HCT116 (cell line): ENCODE results near the gene LRIG1. TPM values are rescaled to one million over a fixed set of nuclear protein-coding genes. Genes with fewer than 3 reads are reported as not detected.

Experiments used
- ATAC-seq: fragments of 200-7000 bp; cut with Tn5 transposase; 2 replicates; pipeline ENCODE4 v1.9.1; 2020; ENCODE audit warnings: mild to moderate bottlenecking, moderate library complexity
- BruUV-seq: library from RNA; stranded (reverse); fragments of 400-500 nt; replicated peaks from 2 replicates; lab custom pipeline; 2021; lab: Mats Ljungman, UMichigan
- CTCF ChIA-PET: fragments of 300-600 bp; sonication (Branson Sonifier 250); formaldehyde crosslinking; loops from one replicate; lab custom pipeline; 2021; ENCODE audit warnings: antibody characterized with exemption; lab: Charles Lee
- POLR2A ChIA-PET: fragments of 300-600, 350-600 bp; sonication (Branson Sonifier 250); formaldehyde crosslinking; loops from one replicate; lab custom pipeline; 2021; ENCODE audit warnings: antibody characterized with exemption; lab: Charles Lee
- RAD21 ChIA-PET, 2 experiments: fragments of 300-600 bp; sonication (Branson Sonifier 250); formaldehyde crosslinking; loops; one replicate each; lab custom pipeline; 2023; ENCODE audit warnings: low total read pairs in 2 of 2; ENCODE audit not compliant: uncharacterized antibody in 2 of 2, unreplicated experiment in 2 of 2, low non-redundant PET in 1 of 2; lab: Charles Lee
- DNase-seq: peaks from one replicate; pipeline ENCODE4 v3.0.0-alpha.2; 2010; ENCODE audit warnings: low read depth, low spot score
- H2AFZ ChIP-seq: fragments of 200-600 bp; shearing (Covaris generic), sonication (generic); 2 replicates; pipeline ENCODE4 v1.6.1; 2017; ENCODE audit warnings: low read depth, mixed run types, mixed read lengths, antibody characterized with exemption, low read length; ENCODE audit not compliant: poor library complexity, severe bottlenecking
- H3K27ac ChIP-seq: 2 replicates; pipeline ENCODE4 v1.5.1; 2012; ENCODE audit warnings: low read depth, low read length
- H3K27me3 ChIP-seq: fragments of 200-600 bp; sonication (generic); 2 replicates; pipeline ENCODE4 v1.6.1; 2016; ENCODE audit warnings: mixed run types, low read length, mixed read lengths; ENCODE audit not compliant: insufficient read depth
- H3K36me3 ChIP-seq, 2 experiments: fragments of 200-500 bp in 1 of 2; fragments of 200-600 bp in 1 of 2; sonication (Bioruptor generic) in 1 of 2; sonication (generic) in 1 of 2; 2 replicates each; pipeline versions ENCODE4 v1.5.1 to v1.6.1; 2014 to 2016; ENCODE audit warnings: low read length in 2 of 2, inconsistent platforms in 1 of 2, mixed read lengths in 1 of 2, mixed run types in 1 of 2; ENCODE audit not compliant: insufficient read depth in 2 of 2, control insufficient read depth in 1 of 2
- H3K4me1 ChIP-seq, 2 experiments: fragments of 200-600 bp in 1 of 2; sonication (generic) in 1 of 2; 2 replicates each; pipeline versions ENCODE4 v1.5.1 to v1.6.1; 2012 to 2017; ENCODE audit warnings: low read length in 2 of 2, inconsistent platforms in 1 of 2, mild to moderate bottlenecking in 1 of 2, mixed read lengths in 1 of 2, mixed run types in 1 of 2, moderate library complexity in 1 of 2; ENCODE audit not compliant: insufficient read depth in 2 of 2, control insufficient read depth in 1 of 2
- H3K4me2 ChIP-seq: fragments of 200-600 bp; sonication (generic); 2 replicates; pipeline ENCODE4 v1.6.1; 2017; ENCODE audit warnings: mixed run types, low read length, mixed read lengths
- H3K4me3 ChIP-seq, 2 experiments: fragments of 200-600 bp in 1 of 2; sonication (generic) in 1 of 2; replicated peaks in 1 of 2; 2 replicates each; pipeline ENCODE4 v1.5.1; 2011 to 2016; ENCODE audit warnings: low read length in 2 of 2, control low read depth in 1 of 2, low read depth in 1 of 2, mild to moderate bottlenecking in 1 of 2, mixed read lengths in 1 of 2, mixed run types in 1 of 2
- H3K79me2 ChIP-seq: fragments of 200-600 bp; sonication (generic); 2 replicates; pipeline ENCODE4 v1.6.1; 2017; ENCODE audit warnings: mild to moderate bottlenecking, mixed run types, low read length, moderate library complexity, mixed read lengths; ENCODE audit not compliant: insufficient read depth
- H3K9ac ChIP-seq: fragments of 200-600 bp; sonication (generic); 2 replicates; pipeline ENCODE4 v1.6.1; 2016; ENCODE audit warnings: low read length, mixed read lengths
- H3K9me2 ChIP-seq: fragments of 200-600 bp; sonication (generic), shearing (Covaris generic); 2 replicates; pipeline ENCODE4 v1.6.1; 2017; ENCODE audit warnings: mixed run types, mild to moderate bottlenecking, moderate library complexity; ENCODE audit not compliant: insufficient read depth
- H3K9me3 ChIP-seq, 2 experiments: fragments of 200-500 bp in 1 of 2; fragments of 200-600 bp in 1 of 2; sonication (Bioruptor generic) in 1 of 2; sonication (generic) in 1 of 2; 2 replicates each; pipeline ENCODE4 v1.6.1; 2014 to 2017; ENCODE audit warnings: low read length in 2 of 2, mixed read lengths in 2 of 2, inconsistent platforms in 1 of 2, low read depth in 1 of 2, mild to moderate bottlenecking in 1 of 2, mixed run types in 1 of 2, moderate library complexity in 1 of 2; ENCODE audit not compliant: control insufficient read depth in 1 of 2, insufficient read depth in 1 of 2
- H4K20me1 ChIP-seq: fragments of 200-600 bp; sonication (generic), shearing (Covaris generic); 2 replicates; pipeline ENCODE4 v1.6.1; 2017; ENCODE audit warnings: mixed run types, mild to moderate bottlenecking, moderate library complexity; ENCODE audit not compliant: insufficient read depth
- CEBPB ChIP-seq: IDR thresholded peaks from 2 replicates; pipeline ENCODE4 v1.6.1; 2012; ENCODE audit warnings: low read depth
- CTCF ChIP-seq, 3 experiments: fragments of 200-600 bp in 1 of 3; sonication (generic) in 1 of 3; IDR thresholded peaks in 2 of 3; conservative IDR thresholded peaks in 1 of 3; 2 replicates each; pipeline ENCODE4 v1.5.1; 2012 to 2017; ENCODE audit warnings: low read depth in 2 of 3, low read length in 2 of 3, antibody characterized with exemption in 1 of 3, borderline replicate concordance in 1 of 3, control low read depth in 1 of 3, mild to moderate bottlenecking in 1 of 3, mixed read lengths in 1 of 3, mixed run types in 1 of 3, moderate library complexity in 1 of 3; ENCODE audit not compliant: insufficient read depth in 1 of 3
- EGR1 ChIP-seq: IDR thresholded peaks from 2 replicates; pipeline ENCODE4 v1.6.1; 2012; ENCODE audit warnings: low read depth
- ELF1 ChIP-seq: IDR thresholded peaks from 2 replicates; pipeline ENCODE4 v1.6.1; 2012; ENCODE audit warnings: low read depth, borderline replicate concordance
- EZH2 ChIP-seq: fragments of 200-600 bp; sonication (generic); IDR thresholded peaks from 2 replicates; pipeline ENCODE4 v1.6.1; 2017; ENCODE audit warnings: antibody characterized with exemption, mixed run types
- FOSL1 ChIP-seq: IDR thresholded peaks from 2 replicates; pipeline ENCODE4 v1.6.1; 2012; ENCODE audit warnings: low read depth
- MAX ChIP-seq: IDR thresholded peaks from 2 replicates; pipeline ENCODE4 v1.6.1; 2012
- POLR2A ChIP-seq: IDR thresholded peaks from 2 replicates; pipeline ENCODE4 v1.7.0; 2011; ENCODE audit warnings: borderline replicate concordance; ENCODE audit not compliant: insufficient read depth, insufficient read length; ENCODE audit errors: extremely low read depth
- POLR2AphosphoS5 ChIP-seq: IDR thresholded peaks from 2 replicates; pipeline ENCODE4 v1.6.1; 2011; ENCODE audit warnings: mild to moderate bottlenecking, low read depth, low read length, moderate library complexity
- RAD21 ChIP-seq: IDR thresholded peaks from 2 replicates; pipeline ENCODE4 v1.6.1; 2012; ENCODE audit warnings: low read depth, mild to moderate bottlenecking
- REST ChIP-seq: IDR thresholded peaks from 2 replicates; pipeline ENCODE4 v1.6.1; 2012; ENCODE audit warnings: low read depth
- SIN3A ChIP-seq: IDR thresholded peaks from 2 replicates; pipeline ENCODE4 v1.6.1; 2012; ENCODE audit warnings: low read depth
- SRF ChIP-seq: IDR thresholded peaks from 2 replicates; pipeline ENCODE4 v1.6.1; 2012; ENCODE audit warnings: low read depth
- TCF7L2 ChIP-seq: IDR thresholded peaks from 2 replicates; pipeline ENCODE4 v1.7.0; 2011; ENCODE audit warnings: borderline replicate concordance, inconsistent platforms; ENCODE audit not compliant: insufficient read depth, insufficient read length; ENCODE audit errors: extremely low read depth
- YY1 ChIP-seq: IDR thresholded peaks from 2 replicates; pipeline ENCODE4 v1.6.1; 2011; ENCODE audit warnings: low read length, low read depth, moderate library complexity, mild to moderate bottlenecking; ENCODE audit not compliant: insufficient replicate concordance; ENCODE audit errors: extremely low read depth
- ZFX ChIP-seq: fragments of 450-650 bp; IDR thresholded peaks from 2 replicates; pipeline ENCODE4 v1.6.1; 2017
- intact Hi-C: fragments of 100-400 bp; cut with micrococcal nuclease; formaldehyde crosslinking; loops from 2 replicates; pipeline ENCODE4 v1.10.0; 2022
- total RNA-seq: library from RNA; stranded (reverse); gene quantifications from one replicate; pipeline ENCODE4 v1.2.1, GENCODE V29; 2021; ENCODE audit not compliant: unreplicated experiment
- TF ChIP-seq, protein P1 (sequence below): IDR thresholded peaks from 2 replicates; pipeline ENCODE4 v1.6.1; 2012
- TF ChIP-seq, protein P2 (sequence below): IDR thresholded peaks from 2 replicates; pipeline ENCODE4 v1.6.1; 2011; ENCODE audit warnings: mild to moderate bottlenecking, low read length, moderate library complexity; ENCODE audit not compliant: insufficient replicate concordance; ENCODE audit errors: extremely low read depth

LRIG1 gene
- total RNA-seq, 1 experiment from 2014 or later, result 3.1 TPM

DNA sequence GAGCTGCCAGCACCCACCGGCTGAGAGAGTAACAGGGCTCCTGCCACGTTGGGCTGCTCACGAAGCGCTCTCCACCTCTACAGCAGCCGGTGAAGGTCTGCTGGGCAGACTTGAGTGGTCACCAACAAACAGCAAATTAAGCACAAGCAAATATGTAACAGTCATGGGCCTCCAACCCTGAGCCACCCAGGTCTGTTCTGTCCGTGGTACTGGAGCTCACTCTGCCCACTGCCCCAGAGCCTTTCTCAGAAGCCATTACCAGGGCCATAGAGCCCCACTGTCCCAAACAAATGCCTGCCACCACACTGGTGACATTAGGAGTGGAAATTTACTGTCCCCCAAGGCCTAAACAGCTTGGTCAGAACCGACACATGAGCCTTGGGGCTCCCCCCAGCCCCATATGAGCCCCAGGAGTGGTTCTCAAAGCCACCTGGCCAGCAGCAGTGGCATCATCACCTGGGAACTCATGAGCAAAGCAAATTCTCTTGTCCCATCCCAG lies 56.6 kb downstream of the LRIG1 start:
- no peak for ATAC-seq
- DNase-seq, result no peak
- Histone ChIP-seq H3K4me1 (no peaks in the 10 kb centered on the region), H3K4me2 (no peak overlapping the region), H3K9me2 (no peaks in the 10 kb centered on the region), H3K9ac (no peak overlapping the region), H3K4me3 (no peak overlapping the region), H2AFZ (no peak overlapping the region), H3K27me3 (no peaks in the 10 kb centered on the region), H3K36me3 (no peaks in the 10 kb centered on the region), H3K79me2 (no peaks in the 10 kb centered on the region), H3K27ac (no peak overlapping the region), H3K9me3 (no peaks in the 10 kb centered on the region), H4K20me1 (no peaks in the 10 kb centered on the region)
- BruUV-seq, result no TSS peak
- ChIA-PET RAD21 (no interaction called here), CTCF (no interaction called here), POLR2A (no interaction called here)
- TF ChIP-seq SRF (no peak), EZH2 (no peak), FOSL1 (no peak), TCF7L2 (no peak), MAX (no peak), ZFX (no peak), ELF1 (no peak), REST (no peak), RAD21 (no peak), EGR1 (no peak), POLR2A (no peak), CEBPB (no peak), SIN3A (no peak), POLR2AphosphoS5 (no peak), YY1 (no peak), CTCF (IDR thresholded peaks at IDR 0.05 in 2 of 3, conservative IDR thresholded peaks at IDR 0.05 in 1 of 3; ENCODE audit: borderline replicate concordance in 1 of 3, insufficient read depth in 1 of 3, low read depth in 2 of 3, low read length in 2 of 3) (no peak)
- TF ChIP-seq, protein P1, sequence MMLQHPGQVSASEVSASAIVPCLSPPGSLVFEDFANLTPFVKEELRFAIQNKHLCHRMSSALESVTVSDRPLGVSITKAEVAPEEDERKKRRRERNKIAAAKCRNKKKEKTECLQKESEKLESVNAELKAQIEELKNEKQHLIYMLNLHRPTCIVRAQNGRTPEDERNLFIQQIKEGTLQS, result no peak
- TF ChIP-seq, protein P2, sequence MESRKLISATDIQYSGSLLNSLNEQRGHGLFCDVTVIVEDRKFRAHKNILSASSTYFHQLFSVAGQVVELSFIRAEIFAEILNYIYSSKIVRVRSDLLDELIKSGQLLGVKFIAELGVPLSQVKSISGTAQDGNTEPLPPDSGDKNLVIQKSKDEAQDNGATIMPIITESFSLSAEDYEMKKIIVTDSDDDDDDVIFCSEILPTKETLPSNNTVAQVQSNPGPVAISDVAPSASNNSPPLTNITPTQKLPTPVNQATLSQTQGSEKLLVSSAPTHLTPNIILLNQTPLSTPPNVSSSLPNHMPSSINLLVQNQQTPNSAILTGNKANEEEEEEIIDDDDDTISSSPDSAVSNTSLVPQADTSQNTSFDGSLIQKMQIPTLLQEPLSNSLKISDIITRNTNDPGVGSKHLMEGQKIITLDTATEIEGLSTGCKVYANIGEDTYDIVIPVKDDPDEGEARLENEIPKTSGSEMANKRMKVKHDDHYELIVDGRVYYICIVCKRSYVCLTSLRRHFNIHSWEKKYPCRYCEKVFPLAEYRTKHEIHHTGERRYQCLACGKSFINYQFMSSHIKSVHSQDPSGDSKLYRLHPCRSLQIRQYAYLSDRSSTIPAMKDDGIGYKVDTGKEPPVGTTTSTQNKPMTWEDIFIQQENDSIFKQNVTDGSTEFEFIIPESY, result no peak
- intact Hi-C loops, result no loop called here
